Measurements from ENCODE around the gene XAB2. TPM values are rescaled to one million over a fixed set of nuclear protein-coding genes. Genes with fewer than 3 reads are reported as not detected.

XAB2 gene
- total RNA-seq, 1 donor from 2014 or later: 19.4 TPM

DNA sequence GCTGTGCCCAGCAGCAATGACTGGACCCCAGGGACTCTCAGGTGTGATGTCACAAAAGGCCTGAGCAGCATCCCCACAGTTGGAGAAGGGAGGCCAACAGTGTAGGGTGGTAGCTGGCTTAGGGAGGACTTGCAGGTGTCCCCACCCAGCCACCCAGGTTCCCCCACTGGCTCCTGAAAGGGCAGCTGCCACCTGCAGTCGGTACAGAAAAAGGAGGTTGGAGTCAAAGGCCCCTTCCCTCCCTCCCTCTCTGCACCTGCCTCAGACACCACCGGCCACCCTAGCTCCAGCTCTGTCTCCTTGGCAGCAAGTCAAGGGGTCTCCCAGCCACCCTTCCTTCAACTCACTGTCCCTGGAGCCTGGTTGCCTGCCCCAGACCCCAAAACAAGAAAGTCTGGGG, 4.4 kb upstream of the XAB2 start, which contains the start of gene PCP2:
PCP2 (minus strand) TSS at position 22 of the 400 bp plus-strand sequence. CDS start 262 bp downstream, outside the sequence.
- no peak for DNase-seq (ENCODE audit: low read depth in 2 of 2)

DNA sequence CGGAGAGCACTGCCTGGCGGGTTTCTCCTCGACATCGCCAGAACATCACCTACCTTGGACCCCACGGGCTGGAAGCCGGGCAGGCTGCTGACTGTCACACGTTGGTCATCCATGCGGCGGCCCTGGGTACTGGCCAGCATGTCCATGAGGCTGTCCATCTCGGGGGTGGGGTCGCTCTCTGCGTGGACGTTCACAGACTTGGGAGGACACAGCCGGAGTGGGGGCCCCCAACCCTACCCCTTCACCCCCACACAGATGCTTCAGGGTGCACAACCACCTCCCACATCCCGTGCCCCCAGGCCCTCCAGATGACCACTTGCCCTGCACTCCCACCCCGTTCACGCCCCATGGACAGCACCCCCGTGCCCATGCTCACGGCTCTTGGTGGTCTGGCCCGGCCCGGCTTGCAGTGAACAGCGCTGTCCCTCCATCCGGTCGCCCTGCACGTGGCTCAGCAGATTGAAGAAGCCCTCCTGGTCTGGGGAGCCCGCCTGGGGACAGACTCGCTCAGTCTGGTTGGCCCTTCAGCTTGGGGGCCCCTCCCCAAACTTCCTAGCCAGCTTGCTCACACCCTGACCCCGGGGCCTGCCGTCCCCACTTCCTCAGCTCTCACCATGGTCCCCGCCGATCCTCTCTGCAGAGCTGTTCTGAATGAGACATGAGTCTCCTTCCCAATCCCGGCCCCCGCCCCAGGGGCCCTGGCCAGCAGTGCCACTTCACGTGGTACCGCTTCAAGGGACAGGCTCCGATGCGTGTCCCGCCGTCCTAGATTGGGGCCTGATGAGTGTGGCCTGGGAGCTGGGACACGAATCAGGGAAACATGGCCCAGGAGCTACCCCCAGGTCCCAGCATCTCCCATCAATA, 3.2 kb upstream of the XAB2 start:
- no peak for DNase-seq (ENCODE audit: low read depth in 2 of 2)

DNA sequence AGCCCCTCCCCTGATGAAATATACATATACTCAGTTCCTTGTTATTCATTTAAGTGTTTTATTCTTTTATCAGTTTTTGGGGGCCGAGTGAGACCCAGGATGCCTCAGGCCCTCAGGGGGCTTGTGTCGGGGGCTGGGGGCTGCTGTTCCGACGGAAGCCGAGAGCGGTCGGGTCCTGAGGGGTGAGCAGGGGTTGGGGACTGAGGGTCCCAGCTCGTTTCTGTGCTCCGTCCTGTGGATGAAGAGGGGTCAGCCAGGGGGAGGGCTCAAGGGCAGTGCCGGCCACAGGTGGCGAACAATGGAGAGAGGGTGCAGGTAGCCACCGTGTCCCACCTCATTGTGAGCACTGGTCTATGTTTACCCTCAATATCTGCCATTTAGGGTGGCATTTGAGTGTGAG, 2.2 kb upstream of the XAB2 start:
- no peak for DNase-seq (ENCODE audit: low read depth in 2 of 2)

DNA sequence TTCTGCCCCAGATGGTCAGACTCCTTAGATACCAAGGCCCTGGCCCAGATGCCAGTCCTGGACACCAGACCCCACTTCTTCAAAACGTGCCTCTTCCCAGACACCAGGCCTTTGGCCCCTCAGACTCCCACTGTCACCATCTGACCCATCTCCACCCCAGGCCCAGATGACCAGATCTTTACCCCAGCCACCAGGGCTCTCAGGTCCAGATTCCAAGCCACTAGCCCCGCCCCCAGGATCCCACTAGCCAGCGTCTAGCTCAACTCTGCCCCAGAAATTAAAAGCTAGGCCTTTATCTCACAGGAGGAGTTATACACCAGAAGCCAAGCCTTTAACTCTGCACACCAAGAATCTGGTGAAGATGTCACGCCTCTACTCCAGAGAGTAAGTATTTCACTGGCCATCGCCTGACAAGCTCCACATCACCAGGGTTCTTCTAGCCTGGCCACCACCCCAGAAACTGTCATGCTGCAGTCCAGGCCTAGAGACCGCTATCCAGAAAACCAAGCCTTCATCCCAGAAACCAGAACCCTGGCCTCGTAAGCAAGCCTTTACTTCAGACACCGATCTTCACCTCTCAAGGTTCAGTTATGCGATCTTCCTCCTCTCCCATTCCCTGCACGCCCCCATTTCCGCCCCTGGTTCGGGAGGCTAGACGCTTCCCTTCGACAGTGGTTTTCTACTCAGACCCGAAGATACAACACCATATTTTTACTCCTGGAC, 595 bp downstream of the XAB2 start:
- DNase-seq (ENCODE audit: low read depth in 2 of 2): no peak

DNA sequence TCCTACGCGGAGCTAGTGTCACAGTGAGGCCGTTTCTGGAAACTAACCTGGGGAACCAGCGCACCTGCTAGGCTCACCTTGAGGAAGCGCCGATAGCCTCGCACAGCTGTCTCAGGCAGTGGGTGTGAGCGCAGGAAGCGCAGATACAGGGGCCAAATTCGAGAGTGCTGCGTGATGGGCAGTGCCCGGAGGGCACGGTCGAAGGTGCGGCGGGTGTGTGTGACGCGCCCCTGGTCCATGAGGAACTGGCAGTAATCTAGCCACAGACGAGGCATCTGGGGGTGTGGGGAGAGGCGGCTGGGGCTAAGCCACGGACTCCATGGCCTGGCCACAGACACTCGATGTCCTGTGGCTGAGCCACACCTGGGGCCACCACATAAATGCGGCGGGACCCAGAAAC, 2.2 kb downstream of the XAB2 start:
- DNase-seq (ENCODE audit: low read depth in 2 of 2): no peak

DNA sequence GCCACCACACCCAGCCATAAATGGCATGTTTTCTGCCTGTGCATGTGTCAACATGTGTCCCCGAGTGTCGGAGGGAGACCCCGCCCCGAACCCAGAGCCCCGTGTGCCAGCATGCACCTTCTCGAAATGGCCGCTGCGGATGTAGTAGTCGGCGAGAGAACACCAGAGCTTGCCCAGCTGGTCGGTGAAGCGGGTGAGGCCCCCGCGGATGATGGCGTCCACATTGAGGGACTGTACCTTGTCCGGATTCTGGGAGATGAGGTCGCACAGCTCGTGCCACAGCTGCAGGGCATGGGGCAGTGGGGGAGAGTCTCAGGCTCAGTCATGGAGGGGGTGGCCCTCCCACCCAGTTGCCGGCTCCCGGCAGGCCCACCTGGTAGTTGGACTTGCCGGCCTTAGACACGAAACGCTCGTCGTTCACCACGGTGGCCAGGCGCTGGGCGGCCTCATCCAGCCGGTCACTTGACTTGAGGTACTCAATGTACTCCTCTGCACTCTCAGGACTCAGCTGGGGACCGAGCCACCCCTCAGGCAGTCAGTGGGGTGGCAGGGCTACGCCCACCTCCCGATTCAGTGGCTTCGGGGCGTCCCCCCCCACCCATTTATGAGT, 3.5 kb downstream of the XAB2 start:
- no peak for DNase-seq (ENCODE audit: low read depth in 2 of 2)

DNA sequence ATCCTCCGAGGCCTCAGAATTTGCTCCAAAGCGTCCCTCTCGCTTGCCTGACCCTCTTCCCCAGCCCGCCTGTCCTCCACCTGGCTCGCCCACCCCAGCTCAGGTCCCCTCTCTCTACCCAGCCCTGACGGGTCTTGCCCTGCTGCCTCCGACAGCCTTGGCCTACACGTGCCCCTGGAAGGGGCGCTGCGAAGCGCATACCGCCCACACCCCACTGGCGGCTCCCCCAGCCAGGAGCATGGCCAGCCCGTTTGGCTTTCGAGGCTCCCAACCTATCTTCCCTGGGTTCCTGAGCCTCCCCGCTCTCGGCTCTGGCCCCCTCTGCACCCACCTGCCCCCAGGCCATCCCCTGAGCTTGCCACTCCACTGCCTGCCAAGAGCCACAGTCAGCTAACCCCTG, 4.5 kb downstream of the XAB2 start:
- no peak for DNase-seq (ENCODE audit: low read depth in 2 of 2)

DNA sequence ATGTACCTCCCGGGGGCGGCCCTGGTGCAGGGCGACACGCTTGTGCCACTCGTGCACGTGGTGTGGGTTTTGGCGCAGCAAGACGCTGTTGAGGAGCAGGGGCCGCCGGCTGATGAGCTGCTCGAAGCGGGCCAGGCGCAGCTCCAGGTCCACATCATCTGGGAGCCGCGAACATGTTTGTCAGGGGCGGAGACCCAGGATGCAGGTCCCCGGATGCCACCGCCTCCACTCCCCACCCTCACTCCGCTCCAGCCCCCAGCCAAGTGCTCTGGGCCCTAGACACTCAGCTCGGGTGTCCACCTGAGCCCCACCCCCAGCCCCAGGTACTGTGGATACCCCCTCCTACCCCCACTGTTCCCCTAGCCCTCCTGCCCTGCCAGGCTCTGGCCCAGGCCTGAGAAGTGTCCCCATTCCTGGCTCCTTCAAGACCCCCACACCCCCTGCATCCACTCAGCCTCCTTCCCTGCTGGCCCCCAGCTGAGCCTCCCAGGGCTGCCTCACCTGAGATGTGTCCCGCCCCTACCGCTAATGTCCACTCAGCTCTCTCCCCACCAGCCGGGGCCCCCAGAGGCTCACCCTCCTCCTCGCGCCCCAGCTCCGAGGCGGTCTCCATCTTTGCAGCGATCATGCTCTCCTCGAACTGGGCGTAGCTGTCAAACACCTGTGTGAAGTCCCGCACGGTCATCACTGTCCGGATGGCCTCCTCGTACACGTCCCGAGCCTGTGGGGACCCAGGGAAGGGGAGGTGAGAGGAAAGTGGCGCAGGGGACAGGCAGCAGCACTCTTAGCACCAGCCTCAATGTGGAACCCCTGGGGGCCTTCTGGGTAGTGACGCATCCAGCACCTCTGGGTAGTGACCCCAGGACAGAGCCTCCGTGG, 5.4 kb downstream of the XAB2 start:
- DNase-seq (ENCODE audit: low read depth in 2 of 2): no peak

DNA sequence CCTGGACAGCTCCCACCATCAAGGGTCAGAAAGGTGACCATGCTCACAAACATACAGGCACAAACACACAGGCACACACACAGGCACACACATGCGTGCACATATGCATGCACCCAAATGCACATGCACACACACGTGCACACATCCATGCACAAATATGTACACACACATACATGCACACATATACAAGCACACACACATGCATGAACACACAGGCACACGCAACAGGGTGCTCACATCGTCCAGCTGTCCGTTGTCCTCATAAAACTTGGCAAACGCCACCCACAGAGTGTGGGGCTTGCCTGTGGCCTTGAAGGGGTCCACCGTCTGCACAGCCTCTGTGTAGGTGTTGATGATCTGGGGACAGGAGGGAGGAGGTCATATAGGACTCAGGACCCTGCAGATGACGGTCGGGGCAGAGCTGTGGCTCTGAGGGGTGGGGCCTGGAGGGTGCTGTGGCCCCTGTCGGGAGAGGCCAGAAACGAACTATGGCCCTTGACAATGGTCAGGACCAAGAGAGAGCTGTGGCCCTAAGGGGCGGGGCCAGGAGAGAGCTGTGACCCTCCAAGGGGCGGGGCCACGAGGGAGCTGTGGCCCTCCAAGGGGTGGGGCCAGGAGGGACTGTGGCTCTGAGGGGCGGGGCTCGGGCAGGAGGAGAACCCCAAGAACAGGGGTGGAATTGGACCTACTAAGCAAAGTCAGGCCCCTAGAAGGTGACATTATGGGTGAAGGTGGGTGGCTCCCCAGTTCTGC, 6.2 kb downstream of the XAB2 start:
- no peak for DNase-seq (ENCODE audit: low read depth in 2 of 2)

DNA sequence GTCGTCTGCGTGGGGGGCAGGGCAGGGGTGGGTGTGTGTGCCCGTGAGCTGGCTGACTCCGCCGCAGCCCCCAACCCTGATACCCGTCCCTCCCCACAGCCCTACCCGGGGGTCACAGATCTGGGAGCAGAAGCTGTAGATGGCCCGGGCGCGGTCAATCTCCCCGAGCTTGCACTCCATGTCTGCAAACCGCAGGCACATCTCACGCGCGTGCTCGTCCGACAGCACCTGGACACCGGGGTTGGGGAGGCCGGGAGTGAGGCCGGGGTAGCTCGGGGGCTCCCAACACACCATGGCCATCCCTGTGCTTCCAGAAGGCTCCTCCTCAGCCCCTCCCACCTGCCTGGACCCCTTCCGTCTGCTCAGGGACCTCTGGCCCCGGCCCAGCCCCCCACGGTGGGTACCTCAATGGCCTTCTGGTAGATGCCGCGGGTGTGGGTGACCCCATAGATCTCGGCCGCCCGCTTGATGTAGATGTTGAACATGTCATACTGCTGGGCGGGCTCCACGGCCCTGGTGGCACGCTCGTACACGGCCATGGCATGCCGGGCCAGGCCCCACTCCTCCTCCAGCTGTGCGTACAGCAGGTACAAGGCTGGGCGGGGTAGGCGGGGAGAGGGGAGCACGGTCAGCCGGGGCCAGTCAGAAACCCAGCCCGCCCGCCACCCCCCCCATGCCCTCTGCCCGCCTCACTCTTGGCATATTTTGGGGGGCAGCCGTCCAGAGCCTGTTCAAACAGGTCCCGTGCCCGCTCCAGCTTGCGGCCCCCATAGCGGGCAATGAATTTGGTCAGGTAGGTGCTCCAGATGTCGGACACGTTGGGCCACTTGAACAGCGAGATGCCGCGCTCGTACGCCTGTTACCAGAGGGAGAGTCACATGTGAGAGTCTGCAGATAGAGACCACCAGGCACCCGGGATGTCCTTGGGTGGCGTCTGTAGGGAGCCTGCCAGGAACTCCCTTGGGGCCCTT, 8.6 kb downstream of the XAB2 start:
- DNase-seq (ENCODE audit: low read depth in 2 of 2): no peak

DNA sequence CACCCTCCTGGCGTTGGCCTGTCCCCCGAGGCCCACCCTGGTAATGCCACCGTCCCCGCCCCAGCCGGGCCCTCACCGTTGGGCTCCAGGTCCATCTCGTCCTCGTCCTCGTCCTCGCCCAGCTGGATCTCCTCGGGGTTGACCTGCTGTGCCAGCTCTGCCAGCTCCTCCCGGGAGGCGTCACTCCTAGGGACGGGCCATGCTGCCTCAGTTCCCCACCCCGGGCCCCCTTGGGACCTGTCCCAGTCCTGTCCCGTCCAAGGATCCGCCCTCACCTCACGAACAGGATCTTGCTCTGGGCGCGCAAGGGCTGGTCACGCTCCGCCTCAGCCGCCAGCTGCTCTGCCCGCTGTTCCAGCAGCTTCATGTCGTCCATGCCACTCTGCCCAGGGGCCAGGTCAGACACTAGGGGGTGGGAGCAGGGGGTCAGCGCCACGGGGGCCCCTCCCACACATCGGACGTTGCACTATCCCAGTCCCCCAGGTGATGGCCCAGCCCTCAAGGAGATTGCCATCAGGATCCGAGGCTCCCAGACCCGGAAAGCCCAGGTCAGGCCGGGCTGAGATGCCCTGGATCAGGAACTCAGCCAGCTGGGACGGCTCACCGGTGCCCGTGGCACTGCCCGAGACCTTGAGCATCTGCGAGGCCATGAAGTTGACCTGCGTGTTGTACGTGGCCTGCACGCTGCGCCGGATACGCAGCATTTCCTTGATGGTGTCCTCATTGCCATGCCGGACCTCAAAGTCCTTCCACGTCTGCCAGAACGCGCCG, 9.5 kb downstream of the XAB2 start:
- DNase-seq (ENCODE audit: low read depth in 2 of 2): no peak

DNA sequence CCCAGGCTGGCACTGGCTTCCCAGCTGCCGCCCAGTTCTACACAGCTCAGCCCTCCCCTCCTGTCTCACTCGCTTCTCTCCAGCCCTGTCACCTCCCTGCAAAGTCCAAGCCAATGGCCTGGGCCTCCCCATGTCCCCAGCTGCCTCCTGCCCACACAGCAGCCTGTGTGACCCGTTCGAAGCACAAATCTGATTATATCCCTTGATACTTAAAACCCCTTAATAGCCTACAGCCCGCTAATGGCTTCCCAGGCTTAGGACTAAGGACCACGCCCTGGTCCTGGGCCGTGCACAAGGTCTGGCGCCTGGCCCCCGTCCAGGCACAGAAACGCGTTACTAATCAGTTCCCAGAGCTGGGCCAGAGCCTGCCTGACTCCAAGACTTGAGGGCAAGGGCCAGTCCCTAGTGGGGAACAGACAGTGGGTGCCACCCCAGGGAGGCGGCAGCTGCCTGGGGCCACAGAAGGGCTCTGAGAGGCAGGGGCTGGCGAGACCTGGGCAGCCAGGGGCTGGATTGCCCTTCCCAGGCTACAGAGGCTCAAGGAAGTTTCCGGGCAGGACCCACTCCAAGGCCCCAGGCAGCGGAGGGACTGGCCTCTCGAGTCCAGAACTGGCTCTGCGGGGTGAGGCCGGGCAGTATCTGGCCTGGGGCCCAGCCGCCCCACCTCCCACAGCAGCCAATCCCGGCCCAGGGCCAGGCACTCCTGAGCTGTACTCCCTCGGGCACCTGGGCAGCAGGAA, 10.4 kb downstream of the XAB2 start:
- DNase-seq (ENCODE audit: low read depth in 2 of 2): no peak

DNA sequence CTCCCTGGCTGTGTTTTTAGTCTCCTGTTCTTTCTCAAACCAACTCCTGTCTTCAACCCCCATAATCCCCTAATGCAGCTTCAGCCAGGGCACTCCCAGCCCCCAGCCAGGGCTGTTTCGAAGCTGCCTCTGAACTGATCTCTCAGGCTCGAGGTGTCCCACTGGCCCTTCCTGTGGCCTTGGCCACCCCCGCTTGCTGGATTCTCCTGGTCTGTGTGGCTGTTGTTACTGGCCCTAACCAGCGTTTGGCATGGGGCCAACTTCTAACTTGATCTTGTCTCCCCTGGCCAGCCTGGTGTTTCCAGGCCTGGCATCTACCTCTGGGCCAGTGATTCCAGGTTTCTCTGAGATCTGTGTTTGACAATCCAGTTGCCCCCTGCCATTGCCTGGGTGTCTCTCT, 11.0 kb downstream of the XAB2 start:
- DNase-seq (ENCODE audit: low read depth in 2 of 2): no peak

DNA sequence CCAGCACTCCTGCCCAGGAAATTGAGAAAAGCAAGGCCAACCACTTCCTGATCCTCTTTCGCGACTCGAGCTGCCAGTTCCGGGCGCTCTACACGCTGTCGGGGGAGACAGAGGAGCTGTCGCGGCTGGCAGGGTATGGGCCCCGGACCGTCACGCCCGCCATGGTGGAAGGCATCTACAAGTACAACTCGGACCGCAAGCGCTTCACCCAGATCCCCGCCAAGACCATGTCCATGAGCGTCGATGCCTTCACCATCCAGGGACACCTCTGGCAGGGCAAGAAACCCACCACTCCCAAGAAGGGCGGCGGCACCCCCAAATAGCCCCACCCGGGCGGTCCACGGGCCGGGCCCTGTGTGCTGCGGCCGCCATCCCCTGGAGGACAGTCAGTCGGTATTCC, 11.6 kb downstream of the XAB2 start:
- no peak for DNase-seq (ENCODE audit: low read depth in 2 of 2)

DNA sequence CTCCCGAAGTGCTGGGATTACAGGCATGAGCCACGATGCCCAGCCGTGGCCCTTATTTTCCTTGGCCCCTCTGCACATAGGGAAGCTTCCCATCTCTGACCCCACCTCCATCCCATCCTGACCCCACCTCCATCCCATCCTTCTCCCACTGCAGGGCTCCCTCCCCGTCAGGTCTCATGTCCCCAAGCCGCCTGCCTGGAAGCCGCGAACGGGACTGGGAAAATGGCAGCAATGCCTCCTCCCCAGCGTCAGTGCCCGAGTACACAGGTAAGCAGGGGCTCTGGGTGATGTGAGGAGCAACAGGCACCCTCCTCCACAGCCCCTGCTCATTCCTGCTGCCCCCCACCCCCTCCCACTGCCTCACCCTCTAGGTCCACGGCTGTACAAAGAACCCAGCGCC, 12.2 kb downstream of the XAB2 start:
- no peak for DNase-seq (ENCODE audit: low read depth in 2 of 2)

DNA sequence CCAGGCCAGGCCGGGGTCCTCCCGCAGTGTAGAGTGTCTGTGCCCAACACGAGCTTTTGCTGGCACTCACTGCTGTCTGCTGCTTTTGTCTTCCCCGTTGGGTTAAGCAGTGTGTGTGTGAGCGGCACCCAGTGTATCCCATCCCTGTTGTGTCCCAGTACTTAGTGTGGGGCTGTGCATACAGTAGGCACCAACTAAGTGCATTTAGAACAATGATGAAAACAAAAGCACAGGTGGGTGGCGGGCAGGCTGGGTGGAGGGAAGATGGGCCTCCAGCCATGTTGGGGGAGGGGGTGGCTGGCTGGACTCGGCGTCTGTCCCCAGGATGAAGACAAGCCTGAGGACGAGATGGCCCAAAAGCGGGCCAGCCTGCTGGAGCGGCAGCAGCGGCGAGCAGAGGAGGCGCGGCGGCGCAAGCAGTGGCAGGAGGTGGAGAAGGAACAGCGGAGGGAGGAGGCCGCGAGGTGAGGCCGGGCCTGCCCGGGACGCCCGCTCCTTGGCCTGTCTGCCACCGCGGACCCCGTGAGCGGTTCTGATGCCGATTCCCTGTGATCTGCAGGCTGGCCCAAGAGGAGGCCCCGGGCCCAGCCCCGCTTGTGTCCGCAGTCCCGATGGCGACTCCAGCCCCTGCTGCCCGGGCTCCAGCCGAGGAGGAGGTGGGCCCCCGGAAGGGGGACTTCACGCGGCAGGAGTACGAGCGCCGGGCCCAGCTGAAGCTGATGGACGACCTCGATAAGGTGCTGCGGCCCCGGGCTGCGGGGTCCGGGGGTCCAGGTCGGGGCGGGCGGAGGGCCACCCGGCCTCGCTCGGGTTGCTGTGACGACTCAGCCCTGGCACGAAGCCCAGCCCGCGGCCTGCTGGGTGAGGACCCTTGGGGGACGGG, 14.2 kb downstream of the XAB2 start:
- no peak for DNase-seq (ENCODE audit: low read depth in 2 of 2)

Measured in dermis microvascular lymphatic vessel endothelial cell (primary cell).